SHP77 treated with DMSO at 0.1 percent for 48 hours (cell line): ENCODE data around the gene EHBP1L1.
A peak's percentile ranks its signal among the peaks of the same experiment; 100 is the strongest.

Source experiments
- DNase-seq: peaks from one replicate; lab custom pipeline; 2025; lab: John Stamatoyannopoulos, UW

Gene EHBP1L1

DNA sequence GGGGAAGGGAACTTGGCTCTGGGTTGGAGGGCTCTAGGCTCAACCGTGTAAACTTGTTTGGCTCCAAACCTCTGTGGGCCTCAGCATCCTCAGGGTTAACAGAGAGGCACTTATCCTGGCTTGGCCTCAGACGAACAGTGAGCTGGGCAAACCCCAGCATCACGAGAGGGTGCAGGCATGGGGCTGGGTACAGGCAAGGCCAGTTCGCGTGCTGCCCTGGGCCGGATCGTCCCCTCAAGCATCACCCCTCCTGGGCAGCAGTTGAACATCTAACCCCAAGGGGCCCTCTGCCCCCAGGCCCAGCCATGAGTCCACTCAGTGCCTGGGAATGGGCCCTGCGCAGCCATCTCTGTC, 1.9 kb downstream of the EHBP1L1 start:
- no peak for DNase-seq

DNA sequence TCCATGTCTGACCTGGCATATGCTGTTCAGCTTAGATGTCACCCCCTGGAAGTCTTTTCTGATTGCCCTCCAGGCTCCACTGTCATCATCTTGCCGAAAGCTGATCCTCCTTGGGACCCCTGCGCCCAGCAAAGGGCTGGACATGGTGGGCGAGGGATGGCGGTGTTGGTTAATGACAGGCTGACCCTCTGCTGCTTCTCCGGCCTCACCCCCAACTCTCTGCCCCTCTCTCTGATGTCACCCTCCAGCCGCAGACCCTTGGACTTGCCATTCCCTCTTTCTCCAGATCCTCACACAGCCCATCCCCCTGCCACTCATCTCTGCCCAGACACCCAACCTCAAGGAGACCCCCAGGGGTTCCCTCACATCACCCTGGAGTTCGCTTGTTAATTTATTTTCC, 2.3 kb downstream of the EHBP1L1 start:
- DNase-seq, result no peak

DNA sequence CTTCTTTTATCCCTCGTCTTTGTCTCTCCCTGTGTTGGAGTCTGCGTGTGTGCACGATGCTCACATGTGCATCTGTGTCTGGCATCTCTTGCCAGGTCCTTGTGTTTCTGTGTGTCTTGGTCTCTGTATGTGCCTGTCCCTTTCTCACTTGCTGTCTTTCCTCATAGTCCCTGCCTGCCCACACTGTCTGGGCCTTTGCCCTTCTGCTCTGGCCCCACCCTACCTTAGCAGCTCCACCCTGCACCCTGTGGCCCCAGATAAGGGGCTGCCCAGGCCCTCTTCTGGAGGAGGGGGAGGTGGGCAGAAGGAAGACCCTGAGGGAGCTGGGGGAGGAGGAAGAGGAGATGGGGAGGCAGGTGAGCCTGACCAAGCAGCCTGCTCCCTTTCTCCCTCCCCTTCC, 2.8 kb downstream of the EHBP1L1 start:
- DNase-seq, result no peak

- no peak for DNase-seq
Measured at GRCh38 chr11:65579291-65579690, 3.4 kb downstream of the EHBP1L1 start.

DNA sequence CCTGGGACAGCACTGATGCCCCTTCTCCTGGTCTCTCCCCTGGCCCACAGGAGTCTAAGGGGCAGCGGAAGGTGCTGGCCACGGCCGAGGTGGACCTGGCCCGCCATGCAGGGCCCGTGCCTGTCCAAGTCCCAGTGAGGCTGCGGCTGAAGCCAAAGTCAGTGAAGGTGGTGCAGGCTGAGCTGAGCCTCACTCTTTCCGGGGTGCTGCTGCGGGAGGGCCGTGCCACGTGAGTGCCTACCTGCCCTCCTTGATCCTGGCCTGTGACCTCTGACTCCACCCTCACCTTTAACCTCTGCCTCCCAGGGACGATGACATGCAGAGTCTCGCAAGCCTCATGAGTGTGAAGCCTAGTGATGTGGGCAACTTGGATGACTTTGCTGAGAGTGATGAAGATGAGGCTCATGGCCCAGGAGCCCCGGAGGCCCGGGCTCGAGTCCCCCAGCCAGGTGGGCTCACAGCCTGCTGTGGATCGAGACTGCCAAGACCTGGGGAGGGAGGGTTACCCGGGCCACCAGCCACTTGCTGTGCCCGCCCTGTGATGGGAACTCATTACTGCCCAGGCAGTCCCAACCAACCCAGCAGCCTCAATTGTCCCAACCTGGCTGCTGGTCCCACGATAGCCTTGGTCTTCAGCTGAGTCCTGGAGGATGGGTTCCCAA, 4.3 kb downstream of the EHBP1L1 start:
- no peak for DNase-seq

- no peak for DNase-seq
Measured at GRCh38 chr11:65580756-65581155, 4.9 kb downstream of the EHBP1L1 start.

DNA sequence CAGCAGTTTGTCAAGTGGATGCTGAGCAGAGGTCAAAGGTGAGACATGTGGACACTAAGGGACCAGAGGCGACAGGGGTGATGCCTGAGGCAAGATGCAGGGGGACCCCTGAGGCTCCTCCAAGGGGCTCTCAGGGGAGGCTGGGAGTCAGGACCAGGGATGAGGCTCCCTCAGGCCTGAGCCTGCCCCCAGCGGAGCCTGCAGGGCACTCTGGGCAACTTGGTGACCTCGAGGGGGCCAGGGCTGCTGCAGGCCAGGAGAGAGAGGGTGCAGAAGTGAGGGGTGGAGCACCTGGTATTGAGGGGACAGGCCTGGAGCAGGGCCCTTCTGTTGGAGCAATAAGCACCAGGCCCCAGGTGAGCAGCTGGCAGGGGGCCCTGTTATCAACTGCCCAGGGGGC, 6.1 kb downstream of the EHBP1L1 start:
- no peak for DNase-seq

DNA sequence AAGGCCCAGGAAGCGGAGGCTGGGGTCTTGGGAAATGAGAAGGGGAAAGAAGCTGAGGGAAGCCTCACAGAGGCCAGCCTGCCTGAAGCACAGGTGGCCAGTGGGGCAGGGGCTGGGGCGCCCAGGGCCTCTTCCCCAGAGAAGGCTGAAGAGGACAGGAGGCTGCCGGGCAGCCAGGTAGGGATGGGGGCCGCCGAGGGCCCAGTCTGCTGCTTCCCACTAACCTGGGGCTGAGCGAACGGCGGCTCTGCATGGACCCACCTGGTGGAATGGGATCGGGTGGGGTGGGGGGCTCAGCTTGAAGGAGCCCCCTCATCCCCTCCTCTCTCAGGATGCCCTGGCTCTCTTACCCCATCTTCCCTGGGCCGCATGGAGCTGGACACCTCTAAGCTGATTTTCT, 7.7 kb downstream of the EHBP1L1 start:
- DNase-seq, result no peak

GRCh38 chr11:65584106-65584505, 8.3 kb downstream of the EHBP1L1 start:
- no peak for DNase-seq

DNA sequence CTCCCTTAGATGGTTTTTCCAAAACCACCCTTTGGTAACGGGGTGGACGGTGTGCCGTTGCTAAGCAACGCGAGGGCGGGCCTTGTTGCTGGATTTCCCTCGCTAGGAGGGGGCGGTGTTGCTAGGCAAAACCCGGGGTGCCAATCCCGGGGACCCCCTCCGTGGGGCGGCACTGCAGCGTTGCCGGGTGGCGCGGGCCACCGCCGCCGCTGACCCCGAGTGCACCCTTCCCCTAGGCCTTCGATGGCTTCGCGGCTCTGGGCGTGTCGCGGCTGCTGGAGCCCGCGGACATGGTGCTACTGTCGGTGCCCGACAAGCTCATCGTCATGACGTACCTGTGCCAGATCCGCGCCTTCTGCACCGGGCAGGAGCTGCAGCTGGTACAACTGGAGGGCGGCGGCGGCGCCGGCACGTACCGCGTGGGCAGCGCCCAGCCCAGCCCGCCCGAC, 8.9 kb downstream of the EHBP1L1 start:
- DNase-seq, result no peak

DNA sequence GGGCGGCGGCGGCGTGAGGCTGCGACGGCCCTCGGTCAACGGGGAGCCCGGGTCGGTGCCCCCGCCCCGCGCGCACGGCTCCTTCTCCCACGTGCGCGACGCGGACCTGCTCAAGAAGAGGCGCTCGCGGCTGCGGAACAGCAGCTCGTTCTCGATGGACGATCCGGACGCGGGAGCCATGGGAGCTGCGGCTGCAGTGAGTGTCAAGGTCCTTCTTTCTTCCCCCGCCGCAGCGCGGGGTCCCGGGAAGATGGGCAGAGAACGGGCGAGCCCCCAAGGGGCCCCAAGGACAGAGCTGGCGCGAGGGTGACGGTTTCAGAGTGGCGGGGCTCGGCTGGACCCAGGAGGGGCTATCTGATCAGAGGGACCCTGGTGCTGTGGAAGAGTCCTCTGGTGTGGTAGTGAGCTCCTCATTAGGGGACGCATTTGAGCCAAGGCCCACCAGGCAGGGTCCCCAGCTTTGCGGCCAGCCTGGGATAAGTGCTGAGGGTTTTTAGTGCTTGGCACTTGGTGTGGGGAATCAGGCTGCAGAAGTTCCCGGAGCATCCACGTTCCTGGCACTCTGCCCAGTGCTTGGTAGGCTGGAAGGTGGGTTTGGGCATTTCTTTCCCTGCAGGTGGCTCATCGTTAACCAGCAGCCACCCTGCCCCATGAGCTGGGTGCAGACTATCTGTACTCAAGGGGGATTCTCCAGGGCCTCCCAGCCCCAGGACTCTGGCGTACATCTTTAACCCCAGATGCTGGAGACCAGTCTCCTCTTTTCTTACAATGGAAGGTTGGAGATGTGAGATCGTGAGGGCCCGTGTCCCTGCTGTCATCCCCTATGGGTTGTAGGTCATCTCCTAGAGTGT, 9.8 kb downstream of the EHBP1L1 start:
- no peak for DNase-seq

DNA sequence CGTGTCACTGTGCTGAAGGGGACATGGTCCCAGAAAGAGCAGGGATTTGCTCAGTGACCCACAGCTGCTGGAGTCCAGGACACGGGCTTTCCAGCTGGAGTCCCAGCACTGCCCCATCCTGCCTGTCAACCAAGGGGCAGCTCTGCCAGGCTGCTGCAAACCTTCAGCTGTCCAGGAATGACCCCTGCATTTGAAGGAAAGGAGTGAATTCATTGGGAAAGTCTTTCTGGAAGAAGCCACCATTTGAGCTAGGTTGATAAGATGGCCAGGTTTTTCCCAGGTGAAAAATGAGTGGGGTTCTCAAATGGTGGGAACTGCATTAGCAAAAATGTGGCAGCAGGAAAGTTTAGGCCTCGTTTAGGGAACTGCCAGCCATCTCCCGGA, 10.4 kb downstream of the EHBP1L1 start:
- no peak for DNase-seq

GRCh38 chr11:65586676-65587075, 10.8 kb downstream of the EHBP1L1 start:
- no peak for DNase-seq

- no peak for DNase-seq
Measured at GRCh38 chr11:65588199-65589054, 12.6 kb downstream of the EHBP1L1 start.

- no peak for DNase-seq
Measured at GRCh38 chr11:65589444-65590239, 13.8 kb downstream of the EHBP1L1 start.

DNA sequence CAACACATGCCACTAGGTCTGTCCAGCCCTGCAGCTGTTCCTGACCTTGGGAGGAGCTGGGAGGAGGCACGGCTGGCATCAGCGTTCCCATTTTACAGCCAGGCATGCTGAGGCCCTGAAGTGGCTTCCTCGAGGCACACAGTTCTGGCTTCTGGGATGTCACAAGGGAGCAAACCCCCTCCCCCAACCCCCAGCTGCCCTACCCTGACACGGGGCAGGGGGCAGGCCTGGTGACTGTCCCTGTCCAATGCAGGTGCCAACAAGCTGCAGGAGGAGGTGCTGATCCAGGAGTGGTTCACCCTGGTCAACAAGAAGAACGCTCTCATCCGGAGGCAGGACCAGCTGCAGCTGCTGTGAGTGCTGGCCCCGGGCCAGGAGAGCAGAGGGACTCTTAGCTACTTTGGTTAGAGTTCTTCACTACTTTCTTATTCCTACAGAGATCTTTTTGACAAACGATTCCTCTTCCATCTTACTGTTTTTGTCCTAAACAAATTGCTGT, 14.4 kb downstream of the EHBP1L1 start:
- peak; percentile 45 for DNase-seq

- DNase-seq, result no peak
Measured at GRCh38 chr11:65591939-65592857, 16.3 kb downstream of the EHBP1L1 start.

DNA sequence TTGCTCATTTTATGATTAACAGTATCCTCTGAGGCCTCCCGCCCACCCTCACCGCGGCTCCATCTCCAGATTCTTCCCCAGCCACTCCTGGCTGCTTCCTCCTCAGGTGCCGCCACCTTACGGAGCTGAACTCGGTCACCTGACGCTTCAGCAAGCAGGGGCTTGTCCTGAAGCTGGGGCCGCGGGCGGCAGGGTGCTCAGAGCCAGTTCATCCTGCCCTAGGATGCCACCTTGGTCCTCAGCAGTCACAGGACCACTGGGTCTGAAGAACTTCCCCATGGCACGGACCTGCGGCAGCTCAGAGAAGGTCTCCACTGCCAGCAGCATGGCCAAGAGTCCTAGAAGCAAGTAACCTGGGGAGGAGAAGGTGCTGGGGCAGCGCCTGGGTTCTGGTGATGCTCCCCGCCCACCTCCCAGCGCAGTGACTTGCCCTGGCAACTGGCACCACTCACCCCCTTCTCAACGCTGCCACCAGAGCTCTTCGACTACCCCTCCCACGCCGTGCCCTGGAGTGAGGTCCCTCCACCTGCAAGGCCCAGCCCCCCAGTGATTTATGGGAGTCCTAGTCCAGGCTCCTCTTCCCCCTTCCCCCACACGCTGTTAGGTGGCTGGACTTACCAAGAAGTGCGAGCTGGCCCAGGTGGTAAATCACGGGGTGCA, 17.1 kb downstream of the EHBP1L1 start:
- no peak for DNase-seq

DNA sequence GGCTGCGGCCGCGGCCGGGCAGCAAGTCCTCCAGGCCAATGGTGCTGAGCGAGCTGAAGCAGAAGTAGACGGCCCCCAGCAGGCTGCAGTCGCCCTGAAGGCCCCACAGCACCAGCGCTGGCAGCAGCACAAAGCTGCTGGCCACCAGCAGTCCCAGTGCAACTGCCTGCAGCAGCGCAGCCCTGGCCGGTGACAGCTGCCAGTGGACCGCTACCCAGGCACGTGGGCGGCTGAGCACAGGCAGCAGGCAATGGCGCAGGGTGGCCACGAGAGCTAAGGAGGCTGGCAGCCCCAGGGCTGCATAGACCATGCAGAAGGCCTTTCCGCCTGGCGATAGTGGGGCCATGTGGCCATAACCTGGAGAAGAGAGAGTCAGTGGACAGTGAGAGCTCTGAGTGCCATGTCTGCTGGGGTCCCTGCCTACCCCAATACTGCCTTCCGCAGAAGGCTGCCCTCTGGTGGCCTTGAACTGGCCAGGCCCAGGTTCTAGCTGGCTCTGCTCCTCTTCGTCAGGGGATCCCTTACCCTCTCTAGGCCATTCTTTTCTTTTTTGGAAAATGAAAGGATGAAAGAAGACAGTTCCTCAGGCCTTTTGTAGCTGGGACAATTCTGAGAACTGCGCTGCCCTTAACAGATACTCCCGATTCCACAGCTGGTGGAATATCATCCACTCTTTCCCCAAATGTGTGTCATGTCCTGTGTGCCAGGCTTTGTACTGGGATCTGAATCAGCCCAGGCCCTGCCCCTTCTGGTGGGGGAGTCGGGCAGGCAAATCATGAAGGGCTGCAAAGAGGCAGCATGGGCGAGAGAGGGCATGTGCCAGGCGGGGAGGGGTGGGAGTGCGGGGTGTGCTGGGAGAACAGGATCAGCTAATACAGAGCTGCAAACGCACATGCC, 17.9 kb downstream of the EHBP1L1 start:
- no peak for DNase-seq
